ENCODE results near the gene NECTIN2.
A peak's percentile ranks its signal among the peaks of the same experiment; 100 is the strongest.

Gene NECTIN2

GRCh38 chr19:44845612-44846454 lies at the start of gene NECTIN2:
NECTIN2 (plus strand) TSS chr19:44846297; CDS start chr19:44846526, 229 bp downstream.
- DNase-seq = peak; percentile 88

DNA sequence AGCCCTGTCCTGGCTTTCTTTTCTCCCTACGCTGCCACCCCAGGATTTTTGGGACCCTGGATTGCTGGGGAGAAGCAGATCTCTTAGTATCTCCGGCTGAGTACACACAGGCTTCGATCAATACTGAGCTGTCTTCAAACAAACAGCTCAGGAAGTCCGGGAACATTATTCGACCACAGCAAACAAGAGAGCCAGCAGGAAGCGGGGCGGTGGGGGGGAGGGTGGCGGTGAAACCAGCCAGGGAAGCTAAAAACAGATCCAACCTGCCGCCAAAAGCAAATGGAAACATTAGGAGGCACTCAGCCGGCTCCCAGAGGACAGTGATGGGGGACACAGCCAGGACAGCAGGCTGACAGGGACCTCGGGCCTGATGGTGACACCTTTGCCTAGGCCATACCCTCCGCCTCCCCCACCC lies 49.4 kb upstream of the NECTIN2 start:
- no peak for DNase-seq

- no peak for DNase-seq
These were observed 46.3 kb upstream of the NECTIN2 start for GRCh38 chr19:44799627-44800346.

GRCh38 chr19:44800461-44800860 lies 45.6 kb upstream of the NECTIN2 start:
- peak; percentile 75 for DNase-seq

GRCh38 chr19:44803442-44804428 lies 42.4 kb upstream of the NECTIN2 start:
- DNase-seq = no peak

DNA sequence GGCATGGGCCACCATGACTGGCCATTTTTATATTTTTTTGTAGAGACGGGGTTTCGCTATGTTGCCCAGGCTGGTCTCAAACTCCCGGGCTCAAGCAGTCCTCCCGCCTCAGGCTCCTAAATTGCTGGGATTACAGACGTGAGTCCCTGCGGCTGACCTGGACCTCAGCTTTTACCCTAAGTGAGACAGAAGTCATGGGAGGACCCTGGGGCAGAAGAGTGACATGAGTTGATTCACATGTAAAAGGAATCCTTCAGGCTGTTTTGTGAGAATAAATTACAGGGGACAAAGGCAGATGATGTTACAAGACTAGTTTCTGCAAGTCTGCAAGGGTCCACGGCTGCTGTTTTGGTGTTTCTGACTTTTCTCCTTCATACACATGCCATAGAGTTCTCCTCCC lies 39.8 kb upstream of the NECTIN2 start:
- DNase-seq = no peak

- no peak for DNase-seq
These were observed 38.9 kb upstream of the NECTIN2 start for GRCh38 chr19:44807162-44807561.

DNA sequence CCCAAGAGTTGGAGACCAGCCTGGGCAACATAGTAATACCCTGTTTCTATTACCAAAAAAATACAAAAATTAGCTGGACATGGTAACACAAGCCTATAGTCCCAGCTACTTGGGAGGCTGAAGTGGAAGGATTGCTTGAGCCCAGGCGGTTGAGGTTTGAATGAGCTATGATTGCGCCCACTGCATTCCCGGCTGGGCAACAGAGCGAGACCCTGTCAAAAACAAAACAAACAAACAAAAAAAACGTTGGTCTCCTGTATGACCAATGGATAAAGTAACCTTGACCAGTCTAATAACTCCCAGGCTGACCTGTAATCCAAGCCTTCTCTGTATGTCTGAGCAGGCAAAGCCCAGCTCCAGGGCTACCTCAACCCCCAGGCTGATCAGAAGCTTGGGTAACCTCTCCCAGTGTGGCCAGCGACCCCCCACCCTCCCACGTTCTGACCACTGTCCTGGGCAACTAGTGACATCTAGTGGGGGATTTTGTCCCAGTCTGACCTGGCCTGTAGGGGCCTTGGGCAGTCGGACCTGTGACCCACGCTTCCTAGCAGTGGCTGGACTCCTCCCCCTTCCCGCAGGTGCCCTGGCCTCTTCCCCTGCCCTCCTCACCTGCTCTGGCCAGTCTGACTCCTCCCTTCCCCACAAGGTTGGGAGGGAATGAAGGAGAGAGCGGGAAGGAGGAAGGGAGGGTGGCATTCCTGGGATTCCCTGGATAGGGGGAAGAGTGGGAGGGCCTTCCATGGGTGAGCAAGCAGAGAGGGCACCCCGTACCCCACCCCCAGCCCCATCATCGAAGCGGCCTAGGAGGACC lies 38.2 kb upstream of the NECTIN2 start:
- no peak for DNase-seq

GRCh38 chr19:44808463-44809371 lies 37.4 kb upstream of the NECTIN2 start, which contains the start of gene BCAM:
BCAM (plus strand) TSS chr19:44809103; CDS start chr19:44809125, 22 bp downstream.
- DNase-seq = no peak

DNA sequence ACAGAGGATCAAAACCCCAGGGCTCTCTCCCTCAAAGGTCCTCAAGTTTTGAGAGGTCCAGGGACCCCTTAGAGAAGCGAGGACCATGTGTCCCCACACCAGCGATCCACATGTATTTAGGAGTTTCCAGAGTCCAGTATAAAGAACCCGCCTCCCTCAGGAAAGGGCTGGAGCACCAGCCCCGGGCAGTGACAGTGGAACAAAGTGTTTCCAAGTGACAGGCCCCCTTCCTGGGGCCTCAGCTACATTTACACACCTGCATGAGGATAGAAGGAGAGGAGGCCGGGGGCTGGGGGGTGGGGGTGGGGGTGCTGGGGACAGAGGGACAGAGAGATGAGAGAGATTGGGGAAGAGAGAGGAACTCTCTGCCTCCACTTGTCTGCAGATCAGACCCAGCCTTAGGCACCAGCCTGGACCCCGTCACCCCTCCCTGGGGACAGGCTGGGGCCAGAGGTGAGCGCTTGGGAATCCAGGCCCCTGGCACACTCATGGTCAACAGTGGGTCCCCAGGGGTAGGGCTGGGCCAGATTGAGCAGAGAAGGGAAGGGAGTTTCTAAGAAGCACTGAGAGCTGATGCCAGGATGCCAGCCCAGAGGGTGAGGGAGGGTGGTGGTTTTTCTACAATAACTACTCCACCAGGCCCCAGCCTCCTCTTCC lies 36.4 kb upstream of the NECTIN2 start:
- no peak for DNase-seq

DNA sequence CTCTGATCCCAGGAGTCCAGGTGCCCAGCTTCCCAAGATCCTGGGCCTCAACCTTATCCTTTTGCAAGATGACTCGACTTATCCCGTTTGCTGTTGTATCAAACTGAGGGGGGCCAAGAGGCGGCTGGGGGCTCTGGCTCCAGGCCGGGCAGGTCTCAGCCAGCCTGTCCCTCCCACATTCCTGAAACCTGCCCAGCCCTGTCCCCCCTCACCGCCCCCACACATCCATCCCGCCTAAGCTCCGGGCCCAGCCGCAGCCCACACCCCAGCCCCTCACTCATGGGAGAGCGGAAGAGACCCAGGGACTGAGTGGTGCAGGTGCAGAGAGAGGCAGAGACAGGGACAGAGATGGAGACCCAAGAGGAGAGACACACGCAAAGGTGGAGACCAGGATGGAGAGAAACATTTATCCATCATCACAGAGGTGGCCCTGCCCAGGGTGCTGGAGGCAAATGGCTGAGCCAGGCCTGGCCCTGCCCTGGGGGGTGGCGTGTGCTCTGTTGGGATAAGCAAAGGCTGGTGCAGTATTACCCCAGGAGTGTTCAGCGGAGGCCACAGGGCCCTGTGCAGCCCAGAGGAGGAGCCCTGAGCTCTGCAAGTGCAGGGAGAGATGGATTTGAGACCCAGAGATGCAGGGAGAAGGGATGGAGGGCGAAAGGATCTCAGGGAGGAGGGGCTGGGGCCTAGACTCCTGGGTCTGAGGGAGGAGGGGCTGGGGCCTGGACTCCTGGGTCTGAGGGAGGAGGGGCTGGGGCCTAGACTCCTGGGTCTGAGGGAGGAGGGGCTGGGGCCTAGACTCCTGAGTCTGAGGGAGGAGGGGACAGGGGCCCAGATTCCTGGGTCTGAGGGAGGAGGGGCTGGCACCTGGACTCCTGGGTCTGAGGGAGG lies 35.6 kb upstream of the NECTIN2 start:
- DNase-seq = no peak

GRCh38 chr19:44811122-44811419 lies 35.0 kb upstream of the NECTIN2 start:
- DNase-seq = no peak

DNA sequence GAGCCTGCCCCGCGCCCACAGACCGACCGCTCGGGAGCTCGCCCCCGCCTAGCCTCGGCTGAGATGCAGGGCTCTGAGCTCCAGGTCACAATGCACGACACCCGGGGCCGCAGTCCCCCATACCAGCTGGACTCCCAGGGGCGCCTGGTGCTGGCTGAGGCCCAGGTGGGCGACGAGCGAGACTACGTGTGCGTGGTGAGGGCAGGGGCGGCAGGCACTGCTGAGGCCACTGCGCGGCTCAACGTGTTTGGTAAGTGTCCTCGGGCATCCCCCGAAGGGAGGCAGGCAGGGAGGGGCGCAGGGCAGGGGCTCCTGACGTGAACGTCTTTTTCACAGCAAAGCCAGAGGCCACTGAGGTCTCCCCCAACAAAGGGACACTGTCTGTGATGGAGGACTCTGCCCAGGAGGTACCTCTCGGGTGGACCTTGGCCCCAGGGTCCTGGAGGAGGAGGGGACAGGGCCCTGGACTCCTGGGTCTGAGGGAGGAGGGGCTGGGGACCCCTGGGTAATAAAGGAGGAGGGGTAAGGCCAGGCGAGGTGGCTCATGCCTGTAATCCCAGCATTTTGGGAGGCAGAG lies 33.9 kb upstream of the NECTIN2 start:
- no peak for DNase-seq

DNA sequence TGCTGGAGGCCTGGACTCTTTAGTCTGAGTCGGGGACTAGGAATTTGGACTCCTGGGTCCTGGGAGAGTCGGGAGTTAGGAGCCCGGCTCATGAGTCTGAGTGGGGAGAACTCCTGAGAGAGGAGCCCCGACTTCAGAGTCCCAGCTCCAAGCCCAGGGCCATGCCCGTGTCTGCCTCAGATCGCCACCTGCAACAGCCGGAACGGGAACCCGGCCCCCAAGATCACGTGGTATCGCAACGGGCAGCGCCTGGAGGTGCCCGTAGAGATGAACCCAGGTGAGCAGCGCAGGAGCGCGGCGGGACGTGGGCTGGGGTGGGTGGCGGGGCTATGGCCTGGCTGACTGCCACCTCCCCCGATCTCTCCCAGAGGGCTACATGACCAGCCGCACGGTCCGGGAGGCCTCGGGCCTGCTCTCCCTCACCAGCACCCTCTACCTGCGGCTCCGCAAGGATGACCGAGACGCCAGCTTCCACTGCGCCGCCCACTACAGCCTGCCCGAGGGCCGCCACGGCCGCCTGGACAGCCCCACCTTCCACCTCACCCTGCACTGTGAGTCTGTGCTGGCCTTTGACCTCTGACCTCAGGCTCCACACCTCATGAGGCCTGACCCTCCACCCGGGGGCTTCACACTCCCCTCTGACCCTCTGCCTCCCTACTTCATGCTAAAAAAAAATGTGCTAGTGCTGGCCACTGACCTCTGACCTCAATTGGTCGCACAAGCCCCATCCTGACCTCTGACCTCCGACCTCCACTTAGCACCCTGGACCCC lies 32.8 kb upstream of the NECTIN2 start:
- no peak for DNase-seq

DNA sequence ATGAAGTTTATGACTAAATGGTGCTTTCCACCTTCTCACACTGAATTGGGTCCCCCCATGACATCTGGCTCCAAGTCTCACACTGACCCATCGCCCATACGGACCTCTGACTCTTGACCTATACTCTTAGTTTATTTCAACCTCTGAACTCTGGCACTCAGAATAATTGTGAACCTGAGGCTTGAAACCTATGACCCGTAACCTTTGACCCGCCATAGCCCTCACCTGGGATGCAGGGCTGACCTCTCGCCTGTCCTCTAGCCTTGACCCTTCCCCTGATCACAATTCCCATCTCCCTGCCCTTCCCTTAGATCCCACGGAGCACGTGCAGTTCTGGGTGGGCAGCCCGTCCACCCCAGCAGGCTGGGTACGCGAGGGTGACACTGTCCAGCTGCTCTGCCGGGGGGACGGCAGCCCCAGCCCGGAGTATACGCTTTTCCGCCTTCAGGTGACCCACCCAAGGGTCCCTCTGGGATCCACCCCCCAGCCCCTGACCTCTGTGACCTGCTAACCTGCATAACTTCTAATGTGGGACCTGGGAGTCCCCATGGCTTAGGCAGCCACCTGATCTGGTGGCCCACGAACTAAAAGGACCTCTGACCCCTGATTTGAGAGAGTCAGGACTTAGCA lies 32.1 kb upstream of the NECTIN2 start:
- no peak for DNase-seq

DNA sequence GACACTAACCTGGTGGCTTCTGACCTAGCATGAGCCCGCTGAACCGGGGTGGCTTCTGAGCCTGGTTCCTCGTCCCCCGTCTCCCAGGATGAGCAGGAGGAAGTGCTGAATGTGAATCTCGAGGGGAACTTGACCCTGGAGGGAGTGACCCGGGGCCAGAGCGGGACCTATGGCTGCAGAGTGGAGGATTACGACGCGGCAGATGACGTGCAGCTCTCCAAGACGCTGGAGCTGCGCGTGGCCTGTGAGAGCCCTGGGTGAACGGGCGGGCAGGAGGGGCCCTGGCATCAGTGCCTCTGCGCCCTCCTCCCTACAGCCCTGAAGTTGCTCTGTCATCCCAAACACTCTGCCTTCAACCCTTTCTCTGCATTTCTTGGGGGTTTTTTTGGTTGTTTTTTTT lies 31.6 kb upstream of the NECTIN2 start:
- DNase-seq = no peak

- DNase-seq = no peak
These were observed 29.8 kb upstream of the NECTIN2 start for GRCh38 chr19:44816301-44816700.
